ENCODE data around the gene ABHD6. TPM values are rescaled to one million over a fixed set of nuclear protein-coding genes. Genes with fewer than 3 reads are reported as not detected.
"Not testable (repeated sequence)": the region's sequence is repeated elsewhere in the genome, so short reads cannot be mapped to it uniquely, and the experiment has no call there.

Gene ABHD6
- total RNA-seq, 4 donors from 2014 or later: 14.7 to 28.6 (median 18.0) TPM

- DNase-seq: peak; percentile 31 to 37
- H3K9me3 ChIP-seq: no peaks in the 10 kb centered on the region
- H3K4me3 ChIP-seq (replicated peaks in 1 of 3): no peak overlapping the region
- TF ChIP-seq POLR2A (IDR thresholded peaks at IDR 0.05): no peak
- H3K27me3 ChIP-seq: no peaks in the 10 kb centered on the region
- H3K4me1 ChIP-seq: no peaks in the 10 kb centered on the region
- H3K27ac ChIP-seq: no peak overlapping the region
- intact Hi-C loops (cut with DNase I): no loop called here
- H3K36me3 ChIP-seq: peaks cover 4 to 6% of the 10 kb centered on the region in 2 donors
- 70 to 83% methylated on average over 6 of the region's 6 CpGs for WGBS, 2 donors
These were observed 23.1 kb downstream of the ABHD6 start for GRCh38 chr3:58260733-58261132.

- no peak overlapping the region for H3K4me3 ChIP-seq (replicated peaks in 1 of 3)
- DNase-seq: no peak
- no peaks in the 10 kb centered on the region for H3K27me3 ChIP-seq
- no peak overlapping the region for H3K27ac ChIP-seq
- H3K36me3 ChIP-seq: peaks cover 4 to 6% of the 10 kb centered on the region in 2 donors
- TF ChIP-seq POLR2A (IDR thresholded peaks at IDR 0.05) (no peak), CTCF (IDR thresholded peaks at IDR 0.05) (no peak)
- H3K9me3 ChIP-seq: no peaks in the 10 kb centered on the region
- intact Hi-C loops (cut with DNase I): no loop called here
- WGBS, 2 donors: 94% methylated on average over 3 of the region's 3 CpGs
- no peaks in the 10 kb centered on the region for H3K4me1 ChIP-seq
These were observed 24.5 kb downstream of the ABHD6 start for GRCh38 chr3:58261954-58262666.

GRCh38 chr3:58266577-58266976, 29.0 kb downstream of the ABHD6 start:
- DNase-seq: no peak
- Histone ChIP-seq H3K4me3 (replicated peaks in 1 of 3) (no peak overlapping the region), H3K4me1 (no peaks in the 10 kb centered on the region), H3K9me3 (no peaks in the 10 kb centered on the region), H3K36me3 (peaks cover 6 to 9% of the 10 kb centered on the region in 2 donors), H3K27ac (no peak overlapping the region), H3K27me3 (no peaks in the 10 kb centered on the region)
- 85 to 94% methylated on average over 1 of the region's 1 CpG for WGBS, 2 donors
- intact Hi-C loops (cut with DNase I): no loop called here
- TF ChIP-seq POLR2A (IDR thresholded peaks at IDR 0.05): no peak
- TF ChIP-seq CTCF (IDR thresholded peaks at IDR 0.05): no peak

- not testable (repeated sequence) for H3K27ac ChIP-seq, H3K27me3 ChIP-seq
These were observed 30.0 kb downstream of the ABHD6 start for GRCh38 chr3:58267543-58267942.

GRCh38 chr3:58269356-58269755, 31.8 kb downstream of the ABHD6 start:
- Histone ChIP-seq H3K4me1 (no peaks in the 10 kb centered on the region), H3K36me3 (peaks cover 6 to 9% of the 10 kb centered on the region in 2 donors), H3K9me3 (no peaks in the 10 kb centered on the region), H3K27ac (no peak overlapping the region), H3K27me3 (no peaks in the 10 kb centered on the region), H3K4me3 (replicated peaks in 1 of 3) (no peak overlapping the region)
- WGBS, 2 donors: 94 to 100% methylated on average over 2 of the region's 2 CpGs
- intact Hi-C loops (cut with DNase I): no loop called here
- no peak for DNase-seq
- TF ChIP-seq CTCF (IDR thresholded peaks at IDR 0.05): no peak
- no peak for TF ChIP-seq POLR2A (IDR thresholded peaks at IDR 0.05)

More at GRCh38 chr3:58267543-58267942, 30.0 kb downstream of the ABHD6 start:
- DNase-seq; H3K36me3 ChIP-seq; intact Hi-C loops (cut with DNase I); H3K9me3 ChIP-seq; H3K4me1 ChIP-seq; H3K4me3 ChIP-seq (replicated peaks in 1 of 3): not testable (repeated sequence)
- WGBS, 2 donors: 100% methylated on average over 1 of the region's 1 CpG

GRCh38 chr3:58270485-58270884, 32.9 kb downstream of the ABHD6 start:
- Histone ChIP-seq H3K4me1 (no peaks in the 10 kb centered on the region), H3K9me3 (no peaks in the 10 kb centered on the region), H3K27me3 (no peaks in the 10 kb centered on the region), H3K36me3 (peaks cover 6 to 9% of the 10 kb centered on the region in 2 donors), H3K27ac (no peak overlapping the region), H3K4me3 (replicated peaks in 1 of 3) (no peak overlapping the region)
- DNase-seq: no peak
- WGBS, 2 donors: 95 to 97% methylated on average over 2 of the region's 2 CpGs
- intact Hi-C loops (cut with DNase I): no loop called here
- TF ChIP-seq CTCF (IDR thresholded peaks at IDR 0.05) (no peak), POLR2A (IDR thresholded peaks at IDR 0.05) (no peak)
